GM21528 (cell line): Measurements from ENCODE around the gene ADH5.
"Not testable (repeated sequence)": the region's sequence is repeated elsewhere in the genome, so short reads cannot be mapped to it uniquely, and the experiment has no call there.

Experiments used
- ATAC-seq: cut with Tn5 transposase; IDR thresholded peaks from one replicate; pipeline ENCODE4 v1.9.1; 2021; ENCODE audit warnings: mild to moderate bottlenecking, moderate library complexity; ENCODE audit not compliant: unreplicated experiment, low FRiP score

ADH5 gene

GRCh38 chr4:99088481-99089365, at the start of gene ADH5:
Gene ADH5, minus strand, starts transcription at chr4:99088788. Its CDS starts 88 bp downstream, at chr4:99088700.
- ATAC-seq = peak; percentile 95

- no peak for ATAC-seq
Measured at GRCh38 chr4:99136329-99136728, 47.7 kb upstream of the ADH5 start.

DNA sequence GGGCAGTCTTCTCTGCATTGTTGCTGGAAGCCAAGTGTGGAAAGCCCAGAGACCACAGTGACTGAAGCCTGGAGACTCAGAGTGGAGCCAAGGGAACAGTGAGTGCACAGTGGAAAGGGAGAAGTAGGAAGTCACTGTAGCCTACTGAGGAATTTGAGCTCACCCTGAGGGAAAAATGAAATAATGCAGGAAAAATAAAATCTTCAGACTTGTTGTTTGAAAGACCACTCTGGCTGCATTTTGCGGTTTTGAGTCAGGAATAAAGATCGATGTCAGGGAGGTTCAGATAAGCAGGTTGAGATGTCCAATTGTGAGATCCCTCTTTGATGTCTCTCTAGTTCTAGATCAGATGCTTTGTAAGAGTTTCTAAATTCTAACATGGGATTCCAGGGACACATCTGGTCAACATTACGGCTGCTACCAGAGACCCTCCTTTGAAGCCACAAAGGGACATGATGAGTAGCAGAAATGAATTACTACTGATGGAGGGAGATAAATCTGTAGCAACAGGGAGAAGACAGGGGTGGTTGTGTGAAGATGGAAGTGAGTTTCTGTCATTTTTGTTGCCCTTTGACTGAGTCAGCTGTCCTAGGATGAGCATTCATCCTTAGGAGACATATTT, 47.1 kb upstream of the ADH5 start:
- ATAC-seq = no peak

DNA sequence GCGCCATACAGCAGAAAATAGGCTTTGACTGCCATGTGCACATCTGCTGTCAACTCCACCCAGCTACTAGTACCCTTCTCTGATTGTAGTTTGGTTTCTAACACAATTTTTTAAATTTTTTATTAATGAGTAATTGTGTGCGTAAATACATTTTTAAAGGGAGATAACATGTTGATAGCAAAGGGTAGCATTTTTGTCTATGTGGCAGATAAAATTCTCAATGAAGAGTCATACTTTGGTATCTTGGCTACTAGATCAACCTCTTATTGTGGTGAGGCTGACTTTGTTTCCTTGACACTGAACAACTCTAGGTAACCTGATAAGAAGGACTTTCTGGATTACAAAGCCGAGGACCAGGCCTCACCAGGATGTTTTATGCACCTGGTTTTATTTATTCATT, 46.0 kb upstream of the ADH5 start:
- no peak for ATAC-seq

DNA sequence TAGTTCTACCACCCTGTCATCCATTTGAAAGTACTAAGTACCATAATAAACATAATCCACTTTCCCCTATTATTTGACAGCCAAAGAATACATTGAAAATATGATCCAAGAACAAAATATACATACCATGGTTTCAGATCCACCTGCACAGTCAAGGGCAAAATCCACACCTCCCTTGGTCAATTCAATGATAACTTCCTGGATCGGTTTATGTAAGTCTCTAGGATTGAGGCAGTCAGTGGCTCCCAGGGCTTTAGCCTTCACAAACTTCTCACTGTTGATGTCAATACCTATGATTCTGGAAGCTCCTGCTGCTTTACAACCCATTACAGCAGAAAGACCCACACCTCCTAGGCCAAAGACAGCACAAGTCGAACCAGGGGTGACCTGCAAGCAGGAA, 42.8 kb upstream of the ADH5 start:
- ATAC-seq = no peak

GRCh38 chr4:99126376-99126775, 37.8 kb upstream of the ADH5 start:
- ATAC-seq = no peak

DNA sequence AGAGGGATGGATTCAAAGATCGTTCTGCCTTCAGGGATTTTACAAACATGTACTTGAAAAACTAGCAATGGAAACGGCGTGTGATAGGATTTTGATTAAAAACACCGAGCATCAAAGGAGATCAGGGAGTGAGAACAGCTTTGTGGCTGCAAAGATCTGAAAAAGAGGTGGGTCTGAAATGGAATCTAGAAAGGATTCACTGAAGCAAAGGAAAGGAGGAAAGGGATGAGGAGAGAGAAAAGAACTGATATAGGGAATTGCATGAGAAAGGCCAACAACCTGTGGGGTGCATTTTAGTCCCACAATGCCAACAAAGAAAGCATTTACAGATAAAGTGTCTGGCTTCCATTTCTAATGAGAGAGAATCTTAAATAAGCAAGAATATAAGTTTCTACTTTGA, 32.4 kb upstream of the ADH5 start:
- no peak for ATAC-seq

- ATAC-seq = no peak
Measured at GRCh38 chr4:99120501-99120900, 31.9 kb upstream of the ADH5 start.

- ATAC-seq = no peak
Measured at GRCh38 chr4:99117876-99118693, 29.5 kb upstream of the ADH5 start.

DNA sequence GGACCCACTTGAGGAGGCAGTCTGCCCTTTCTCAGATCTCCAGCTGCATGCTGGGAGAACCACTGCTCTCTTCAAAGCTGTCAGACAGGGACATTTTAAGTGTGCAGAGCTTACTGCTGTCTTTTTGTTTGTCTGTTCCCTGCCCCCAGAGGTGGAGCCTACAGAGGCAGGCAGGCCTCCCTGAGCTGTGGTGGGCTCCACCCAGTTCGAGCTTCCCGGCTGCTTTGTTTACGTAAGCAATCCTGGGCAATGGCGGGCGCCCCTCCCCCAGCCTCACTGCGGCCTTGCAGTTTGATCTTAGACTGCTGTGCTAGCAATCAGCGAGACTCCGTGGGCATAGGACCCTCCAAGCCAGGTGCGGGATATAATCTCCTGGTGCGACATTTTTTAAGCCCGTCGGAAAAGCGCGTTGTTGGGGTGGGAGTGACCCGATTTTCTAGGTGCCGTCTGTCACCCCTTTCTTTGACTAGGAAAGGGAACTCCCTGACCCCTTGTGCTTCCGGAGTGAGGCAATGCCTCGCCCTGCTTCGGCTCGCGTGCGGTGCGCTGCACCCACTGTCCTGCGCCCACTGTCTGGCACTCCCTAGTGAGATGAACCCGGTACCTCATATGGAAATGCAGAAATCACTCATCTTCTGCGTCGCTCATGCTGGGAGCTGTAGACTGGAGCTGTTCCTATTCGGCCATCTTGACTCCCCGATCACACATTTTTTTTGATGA, 28.7 kb upstream of the ADH5 start:
- ATAC-seq = not testable (repeated sequence)

GRCh38 chr4:99109286-99109685, 20.7 kb upstream of the ADH5 start:
- not testable (repeated sequence) for ATAC-seq

DNA sequence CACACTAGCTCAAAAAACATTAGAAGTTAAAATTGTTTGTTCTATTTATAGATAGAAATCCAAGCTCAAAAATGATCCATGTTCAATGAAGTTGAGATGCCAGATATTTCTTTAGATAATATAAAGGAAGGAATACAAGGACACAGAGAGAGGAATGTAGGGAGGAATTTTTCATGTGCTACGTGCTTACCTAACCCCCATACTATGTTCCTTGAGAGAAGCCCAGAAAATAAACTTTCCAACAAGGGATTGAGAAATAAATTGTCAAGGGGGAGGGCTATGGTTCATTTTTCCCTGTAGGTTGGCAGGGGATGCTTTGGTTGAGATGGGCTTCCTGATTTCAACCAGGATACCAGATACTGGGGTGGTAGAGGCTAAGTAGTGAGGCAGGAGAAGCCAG, 15.6 kb upstream of the ADH5 start:
- ATAC-seq = no peak

DNA sequence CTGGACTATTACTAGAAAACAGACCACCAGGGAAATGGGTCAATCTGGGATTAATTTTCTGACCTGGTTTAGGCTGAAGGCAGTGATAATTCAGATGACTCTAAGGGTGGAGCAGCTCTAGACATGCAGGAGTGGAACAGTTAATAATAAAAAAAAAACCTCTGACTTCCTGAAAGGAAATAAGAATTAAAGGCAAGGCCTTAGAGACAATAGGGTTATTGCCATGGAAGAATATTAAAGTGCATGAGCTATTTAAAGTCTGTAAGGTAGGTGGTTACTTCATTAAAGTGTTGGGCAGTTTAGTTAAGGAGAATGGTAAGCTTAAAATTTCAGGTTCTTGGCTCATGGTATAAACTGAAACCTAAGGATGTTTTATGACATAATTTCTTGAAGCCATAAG, 14.6 kb upstream of the ADH5 start:
- ATAC-seq = no peak

DNA sequence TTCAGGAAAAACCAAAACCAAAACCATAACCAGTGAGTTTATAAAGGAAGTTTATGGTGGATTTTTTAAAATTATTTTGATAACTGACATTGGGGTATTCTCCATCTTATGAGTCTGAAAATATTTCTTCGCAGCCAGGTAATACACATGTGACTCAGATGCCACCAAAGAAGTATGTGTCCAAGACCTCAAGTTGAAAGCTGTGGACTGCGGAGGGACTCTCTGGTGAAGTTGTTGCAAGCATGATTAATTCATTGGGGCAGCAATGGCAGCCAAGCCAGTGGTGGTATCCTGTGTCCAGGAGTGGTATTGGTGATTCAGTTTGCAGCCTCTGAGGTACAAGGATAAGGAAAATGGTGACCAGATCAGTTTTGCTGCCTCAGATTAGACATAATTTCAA, 14.0 kb upstream of the ADH5 start:
- no peak for ATAC-seq

DNA sequence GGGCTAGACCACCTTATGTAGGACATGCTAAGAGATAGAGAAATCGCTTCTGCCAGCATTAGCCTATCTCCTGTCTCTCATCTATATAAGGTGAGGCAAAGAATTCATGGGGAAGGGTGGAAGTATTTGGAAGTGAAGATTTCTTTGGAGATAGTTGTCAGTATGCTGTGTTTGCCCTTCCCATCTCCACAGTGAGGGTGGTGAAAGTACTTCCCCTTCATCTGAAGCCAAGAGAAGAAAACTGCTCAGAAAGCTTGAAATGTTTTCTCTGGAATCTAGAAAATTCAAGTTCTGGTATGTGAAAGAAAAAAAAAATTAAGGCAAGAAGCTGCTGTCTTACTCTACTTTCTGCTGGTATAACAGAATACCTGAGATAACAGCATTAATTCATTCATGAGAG, 12.3 kb upstream of the ADH5 start:
- ATAC-seq = no peak

- ATAC-seq = not testable (repeated sequence)
Measured at GRCh38 chr4:99099814-99100213, 11.2 kb upstream of the ADH5 start.

DNA sequence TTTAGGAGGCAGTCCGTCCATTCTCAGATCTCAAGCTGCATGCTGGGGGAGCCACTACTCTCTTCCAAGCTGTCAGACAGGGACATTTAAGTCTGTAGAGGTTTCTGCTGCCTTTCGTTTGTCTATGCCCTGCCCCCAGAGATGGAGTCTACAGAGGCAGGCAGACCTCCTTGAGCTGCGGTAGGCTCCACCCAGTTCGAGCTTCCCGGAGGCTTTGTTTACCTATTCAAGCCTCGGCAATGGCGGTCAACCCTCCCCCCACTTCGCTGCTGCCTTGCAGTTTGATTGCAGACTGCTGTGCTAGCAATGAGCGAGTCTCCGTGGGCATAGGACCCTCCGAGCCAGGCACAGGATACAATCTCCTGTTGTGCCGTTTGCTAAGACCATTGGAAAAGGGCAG, 10.7 kb upstream of the ADH5 start:
- ATAC-seq = no peak

DNA sequence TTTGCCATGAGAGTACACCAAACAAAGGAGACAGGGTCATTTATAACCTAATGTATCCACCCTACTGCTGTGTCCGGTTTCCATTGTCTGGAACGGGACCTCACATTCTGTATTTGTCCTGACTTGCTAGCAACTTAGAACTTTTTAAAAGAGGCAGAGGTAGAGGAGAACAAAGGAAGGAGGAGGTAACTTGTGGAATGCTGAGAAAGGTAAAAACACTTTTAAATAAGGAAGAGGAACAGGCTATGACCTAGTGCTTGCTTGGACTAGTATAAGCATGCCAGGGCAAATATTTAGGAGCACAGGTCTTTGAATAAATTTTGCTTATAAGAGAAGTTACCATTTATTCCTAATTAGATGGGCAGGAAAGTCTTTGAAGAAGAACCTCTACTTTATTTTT, 3.3 kb upstream of the ADH5 start:
- not testable (repeated sequence) for ATAC-seq

GRCh38 chr4:99091216-99091575, 2.6 kb upstream of the ADH5 start:
- ATAC-seq = no peak

DNA sequence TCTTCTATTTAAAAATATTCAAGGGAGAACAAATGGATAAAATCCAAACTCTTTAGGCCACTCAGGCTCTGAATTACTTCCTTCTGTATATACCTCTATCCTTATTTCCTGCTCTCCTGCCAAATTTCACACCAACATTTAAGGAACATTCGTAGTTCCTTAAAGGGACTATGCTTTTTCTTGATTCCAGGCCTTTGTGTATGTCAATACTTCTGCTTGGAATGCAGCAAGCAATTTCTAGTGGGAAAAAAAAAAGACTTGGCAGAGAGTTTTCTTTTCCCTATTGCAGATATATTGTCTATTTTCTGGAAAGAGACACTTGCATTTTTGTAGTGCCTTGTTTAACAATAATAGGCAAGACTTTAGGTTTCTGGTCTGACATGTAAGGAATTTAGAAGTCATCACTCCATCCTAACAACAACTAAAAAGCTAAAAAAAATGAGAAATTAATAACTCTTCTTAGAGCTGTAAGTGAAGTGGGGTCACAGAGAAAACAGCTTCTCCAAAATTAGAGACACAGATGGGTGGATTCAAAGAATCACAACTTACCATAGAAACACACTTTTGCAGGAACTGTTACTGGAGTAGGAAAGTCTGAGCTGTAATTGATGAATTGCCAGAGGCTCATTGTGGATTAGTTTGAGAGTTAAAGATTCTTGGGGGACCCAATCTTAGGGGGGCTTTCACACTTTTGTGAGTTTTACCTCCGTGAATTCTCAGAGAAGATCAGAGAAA, 2.1 kb upstream of the ADH5 start:
- no peak for ATAC-seq
